DND-41 (cell line): ENCODE data around the gene TM9SF2.

ENCODE experiments used
- ATAC-seq: fragments of 200-7000 bp; cut with Tn5 transposase; 3 replicates; pipeline ENCODE4 v1.9.1; 2021; ENCODE audit warnings: low read depth; ENCODE audit not compliant: insufficient read depth
- DNase-seq: peaks from one replicate; pipeline ENCODE4 v3.0.0-alpha.2; 2020
- H2AFZ ChIP-seq: 2 replicates; pipeline ENCODE4 v1.6.0; 2012; ENCODE audit warnings: low read depth, low read length
- H3K27ac ChIP-seq: 2 replicates; pipeline ENCODE4 v1.5.1; 2012; ENCODE audit warnings: low read length, inconsistent platforms
- H3K27me3 ChIP-seq: fragments of 200-600 bp; sonication (generic); 2 replicates; pipeline ENCODE4 v1.6.0; 2012; ENCODE audit warnings: low read length, mild to moderate bottlenecking, inconsistent platforms; ENCODE audit not compliant: insufficient read depth, poor library complexity
- H3K36me3 ChIP-seq: 2 replicates; pipeline ENCODE4 v1.5.1; 2012; ENCODE audit warnings: low read length, inconsistent platforms; ENCODE audit not compliant: insufficient read depth
- H3K4me1 ChIP-seq: 2 replicates; pipeline ENCODE4 v1.5.1; 2012; ENCODE audit warnings: mild to moderate bottlenecking, low read length; ENCODE audit not compliant: insufficient read depth
- H3K4me2 ChIP-seq: 2 replicates; pipeline ENCODE4 v1.6.0; 2012; ENCODE audit warnings: mild to moderate bottlenecking, moderate library complexity, low read length, inconsistent platforms; ENCODE audit not compliant: insufficient read depth
- H3K4me3 ChIP-seq, 2 experiments: fragments of 200-600 bp in 1 of 2; shearing (Covaris generic) in 1 of 2; 2 replicates each; pipeline ENCODE4 v1.5.1; 2012 to 2016; ENCODE audit warnings: inconsistent platforms in 2 of 2, low read length in 2 of 2, mild to moderate bottlenecking in 2 of 2, low read depth in 1 of 2, moderate library complexity in 1 of 2
- H3K79me2 ChIP-seq: 2 replicates; pipeline ENCODE4 v1.6.0; 2012; ENCODE audit warnings: low read length, inconsistent platforms; ENCODE audit not compliant: insufficient read depth
- H3K9ac ChIP-seq: 2 replicates; pipeline ENCODE4 v1.6.0; 2012; ENCODE audit warnings: low read depth, mild to moderate bottlenecking, inconsistent platforms, low read length, moderate library complexity
- H3K9me3 ChIP-seq: 2 replicates; pipeline ENCODE4 v1.5.1; 2012; ENCODE audit warnings: low read length, moderate library complexity, mild to moderate bottlenecking, inconsistent platforms; ENCODE audit not compliant: insufficient read depth, severe bottlenecking
- H4K20me1 ChIP-seq: 2 replicates; pipeline ENCODE4 v1.6.0; 2012; ENCODE audit warnings: low read length; ENCODE audit not compliant: insufficient read depth
- CTCF ChIP-seq: IDR thresholded peaks from 2 replicates; pipeline ENCODE4 v1.5.1; 2012; ENCODE audit warnings: borderline replicate concordance, low read length, moderate library complexity, mild to moderate bottlenecking; ENCODE audit not compliant: poor library complexity, severe bottlenecking; ENCODE audit errors: extremely low read depth
- EZH2 ChIP-seq: IDR thresholded peaks from 3 replicates; pipeline ENCODE4 v1.6.1; 2012; ENCODE audit warnings: borderline replicate concordance, low read depth, mild to moderate bottlenecking, moderate library complexity, low read length, inconsistent platforms; ENCODE audit not compliant: severe bottlenecking

The TM9SF2 gene

DNA sequence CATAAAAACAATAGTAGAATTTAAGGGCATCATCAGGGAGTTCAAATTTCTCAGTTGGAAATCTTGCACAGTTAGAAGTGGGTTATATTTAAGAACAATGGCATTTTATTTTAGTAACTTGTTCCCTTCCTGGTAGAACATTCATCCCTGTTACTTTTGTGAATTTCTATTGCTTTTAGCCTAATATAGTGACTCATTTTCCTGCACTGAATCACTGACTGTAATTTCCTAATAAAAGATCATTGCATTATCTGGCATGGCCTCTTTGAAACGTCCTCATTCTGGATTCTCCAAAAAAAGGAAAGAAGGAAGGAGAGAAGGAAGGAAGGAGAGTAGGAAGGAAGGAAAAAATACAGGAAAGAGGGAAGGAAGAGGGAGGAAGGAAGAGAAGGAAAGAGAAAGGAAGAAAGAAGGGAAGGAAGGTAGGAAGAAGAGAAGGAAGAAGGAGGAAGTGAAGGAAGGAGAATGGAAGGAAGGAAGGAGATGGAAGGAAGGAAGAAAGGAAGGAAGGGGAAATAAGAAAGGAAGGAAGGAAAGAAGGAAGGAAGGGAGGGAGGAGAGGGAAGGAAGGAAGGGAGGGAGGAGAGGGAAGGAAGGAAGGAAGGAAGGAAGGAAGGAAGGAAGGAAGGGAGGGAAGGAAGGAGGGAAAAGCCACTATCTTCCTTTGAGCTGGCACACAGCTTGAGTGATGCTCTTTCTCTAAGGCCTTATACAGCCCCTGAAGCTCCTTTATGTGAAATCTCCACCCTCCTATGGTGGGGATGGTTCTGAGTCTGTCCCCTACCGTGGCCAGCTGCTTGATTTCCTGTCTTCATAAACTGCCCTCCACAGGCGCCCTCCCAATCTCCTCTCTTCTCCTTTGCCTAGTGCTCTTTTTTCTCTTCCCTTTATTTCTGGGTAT lies 29.8 kb upstream of the TM9SF2 start:
- Histone ChIP-seq H3K4me3 (no peak overlapping the region), H3K4me1 (no peaks in the 10 kb centered on the region), H3K79me2 (no peaks in the 10 kb centered on the region), H3K36me3 (no peaks in the 10 kb centered on the region), H3K4me2 (no peak overlapping the region), H4K20me1 (no peaks in the 10 kb centered on the region), H3K9me3 (no peaks in the 10 kb centered on the region), H2AFZ (no peak overlapping the region), H3K9ac (no peak overlapping the region), H3K27me3 (no peaks in the 10 kb centered on the region), H3K27ac (no peak overlapping the region)
- DNase-seq (no peak), ATAC-seq (no peak)
- TF ChIP-seq EZH2: no peak
- no peak for TF ChIP-seq CTCF

- no peak for ATAC-seq
- Histone ChIP-seq H3K4me3 (no peak overlapping the region), H3K4me2 (no peak overlapping the region)
These were observed 29.2 kb upstream of the TM9SF2 start for GRCh38 chr13:99472122-99472440.

DNA sequence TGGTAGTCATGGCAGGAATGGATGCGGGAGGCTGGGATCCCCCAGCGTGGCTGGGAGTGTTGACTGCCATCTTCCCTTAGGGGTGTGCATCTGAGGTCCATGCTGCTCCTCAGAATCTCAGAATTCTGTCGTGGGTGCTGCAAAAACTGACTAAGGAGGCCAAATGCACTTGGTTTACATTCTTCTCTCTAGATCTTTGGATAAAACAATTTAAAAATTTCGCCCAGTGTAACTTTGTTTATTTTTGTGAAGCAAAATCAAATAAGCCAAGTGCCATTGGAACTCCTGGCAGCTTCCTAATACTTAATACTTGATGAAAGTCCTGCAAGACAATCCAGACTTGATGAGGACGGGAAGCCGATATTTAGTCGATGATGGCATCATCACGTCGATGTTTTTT lies 27.8 kb upstream of the TM9SF2 start:
- H3K4me3 ChIP-seq: no peak overlapping the region
- no peak overlapping the region for H3K4me2 ChIP-seq
- H3K27ac ChIP-seq: no peak overlapping the region
- ATAC-seq (no peak), DNase-seq (no peak)
- H3K36me3 ChIP-seq: no peaks in the 10 kb centered on the region
- H3K79me2 ChIP-seq: no peaks in the 10 kb centered on the region
- no peaks in the 10 kb centered on the region for H3K9me3 ChIP-seq
- no peaks in the 10 kb centered on the region for H4K20me1 ChIP-seq
- no peaks in the 10 kb centered on the region for H3K27me3 ChIP-seq
- no peak overlapping the region for H3K9ac ChIP-seq
- no peaks in the 10 kb centered on the region for H3K4me1 ChIP-seq
- H2AFZ ChIP-seq: no peak overlapping the region
- TF ChIP-seq EZH2 (no peak), CTCF (no peak)

More at GRCh38 chr13:99472122-99472440, 29.2 kb upstream of the TM9SF2 start:
- Histone ChIP-seq H2AFZ (no peak overlapping the region), H4K20me1 (no peaks in the 10 kb centered on the region), H3K36me3 (no peaks in the 10 kb centered on the region), H3K4me1 (no peaks in the 10 kb centered on the region), H3K9ac (no peak overlapping the region), H3K9me3 (no peaks in the 10 kb centered on the region), H3K27me3 (no peaks in the 10 kb centered on the region), H3K27ac (no peak overlapping the region), H3K79me2 (no peaks in the 10 kb centered on the region)
- no peak for TF ChIP-seq CTCF
- TF ChIP-seq EZH2: no peak
- DNase-seq: no peak
